COR-L47 (cell line): ENCODE data around the gene PCYT1A.
"Not testable (repeated sequence)": the region's sequence is repeated elsewhere in the genome, so short reads cannot be mapped to it uniquely, and the experiment has no call there.

Experiments
- DNase-seq: peaks from one replicate; lab custom pipeline; 2025; lab: John Stamatoyannopoulos, UW

The PCYT1A gene

GRCh38 chr3:196287090-196287439, 461 bp downstream of the PCYT1A start:
- DNase-seq: peak; percentile 25

- DNase-seq: no peak
Observed at GRCh38 chr3:196284396-196284795, 3.1 kb downstream of the PCYT1A start.

GRCh38 chr3:196281962-196282361, 5.6 kb downstream of the PCYT1A start:
- DNase-seq: no peak

- DNase-seq: no peak
Observed at GRCh38 chr3:196280689-196281440, 6.7 kb downstream of the PCYT1A start.

- no peak for DNase-seq
Observed at GRCh38 chr3:196275126-196275525, 12.4 kb downstream of the PCYT1A start.

GRCh38 chr3:196274585-196274984, 12.9 kb downstream of the PCYT1A start:
- no peak for DNase-seq

GRCh38 chr3:196273655-196274054, 13.9 kb downstream of the PCYT1A start:
- DNase-seq: no peak

GRCh38 chr3:196272826-196273225, 14.7 kb downstream of the PCYT1A start:
- no peak for DNase-seq

- DNase-seq: no peak
Observed at GRCh38 chr3:196270499-196270898, 17.0 kb downstream of the PCYT1A start.

- no peak for DNase-seq
Observed at GRCh38 chr3:196268284-196269163, 19.0 kb downstream of the PCYT1A start.

GRCh38 chr3:196263819-196264218, 23.7 kb downstream of the PCYT1A start:
- DNase-seq: no peak

- DNase-seq: no peak
Observed at GRCh38 chr3:196260784-196261183, 26.7 kb downstream of the PCYT1A start.

- DNase-seq: no peak
Observed at GRCh38 chr3:196255776-196256175, 31.8 kb downstream of the PCYT1A start.

GRCh38 chr3:196254376-196255283, 32.9 kb downstream of the PCYT1A start:
- no peak for DNase-seq

GRCh38 chr3:196251918-196252317, 35.6 kb downstream of the PCYT1A start:
- DNase-seq: no peak

GRCh38 chr3:196246612-196247308, 40.8 kb downstream of the PCYT1A start:
- no peak for DNase-seq

GRCh38 chr3:196244166-196244565, 43.4 kb downstream of the PCYT1A start:
- DNase-seq: not testable (repeated sequence)

GRCh38 chr3:196241704-196242103, 45.8 kb downstream of the PCYT1A start:
- DNase-seq: no peak

GRCh38 chr3:196240424-196240823, 47.1 kb downstream of the PCYT1A start:
- DNase-seq: no peak

GRCh38 chr3:196238612-196239560, 48.6 kb downstream of the PCYT1A start:
- DNase-seq: no peak
